Activated T-helper 1 cell treated with anti-CD3 and anti-CD28 coated beads, Interleukin-12 subunit alpha, Interleukin-12 subunit beta, Interleukin-2, Interleukin-4 antibody, amounts not matched to agents 30 ng/mL and 10 ng/mL and 1 ng/mL, durations not matched to agents 14 hours and 24 hours and 36 hours (primary cell): ENCODE results near the gene B4GALNT4. TPM values are rescaled to one million over a fixed set of nuclear protein-coding genes. Genes with fewer than 3 reads are reported as not detected.
A peak's percentile ranks its signal among the peaks of the same experiment; 100 is the strongest.
"Not testable (repeated sequence)": the region's sequence is repeated elsewhere in the genome, so short reads cannot be mapped to it uniquely, and the experiment has no call there.

Source experiments
- DNase-seq: peaks from one replicate; pipeline ENCODE4 v3.0.0; 2021; ENCODE audit warnings: low spot score
- H3K27ac Mint-ChIP-seq: one replicate; pipeline ENCODE4 v1.8.0; 2021; ENCODE audit warnings: mild to moderate bottlenecking, mixed read lengths
- H3K27me3 Mint-ChIP-seq: one replicate; pipeline ENCODE4 v1.8.0; 2022; ENCODE audit warnings: mild to moderate bottlenecking, moderate library complexity, mixed read lengths; ENCODE audit not compliant: insufficient read depth
- H3K36me3 Mint-ChIP-seq: one replicate; pipeline ENCODE4 v1.8.0; 2021; ENCODE audit warnings: low read depth, mixed read lengths
- H3K4me1 Mint-ChIP-seq: one replicate; pipeline ENCODE4 v1.8.0; 2021; ENCODE audit warnings: low read depth, mixed read lengths
- H3K4me3 Mint-ChIP-seq: one replicate; pipeline ENCODE4 v1.8.0; 2021; ENCODE audit warnings: mild to moderate bottlenecking, moderate library complexity, mixed read lengths
- H3K9me3 Mint-ChIP-seq: one replicate; pipeline ENCODE4 v1.8.0; 2021; ENCODE audit warnings: mixed read lengths
- intact Hi-C: fragments of 100-400 bp; cut with micrococcal nuclease; formaldehyde crosslinking; loops from one replicate; pipeline ENCODE4 v1.15.1; 2024
- total RNA-seq: library from RNA; stranded (reverse); gene quantifications from 2 replicates; pipeline ENCODE4 v1.2.3, GENCODE V29; 2022

Gene B4GALNT4
- total RNA-seq, 1 donor from 2014 or later: 3.8 TPM

DNA sequence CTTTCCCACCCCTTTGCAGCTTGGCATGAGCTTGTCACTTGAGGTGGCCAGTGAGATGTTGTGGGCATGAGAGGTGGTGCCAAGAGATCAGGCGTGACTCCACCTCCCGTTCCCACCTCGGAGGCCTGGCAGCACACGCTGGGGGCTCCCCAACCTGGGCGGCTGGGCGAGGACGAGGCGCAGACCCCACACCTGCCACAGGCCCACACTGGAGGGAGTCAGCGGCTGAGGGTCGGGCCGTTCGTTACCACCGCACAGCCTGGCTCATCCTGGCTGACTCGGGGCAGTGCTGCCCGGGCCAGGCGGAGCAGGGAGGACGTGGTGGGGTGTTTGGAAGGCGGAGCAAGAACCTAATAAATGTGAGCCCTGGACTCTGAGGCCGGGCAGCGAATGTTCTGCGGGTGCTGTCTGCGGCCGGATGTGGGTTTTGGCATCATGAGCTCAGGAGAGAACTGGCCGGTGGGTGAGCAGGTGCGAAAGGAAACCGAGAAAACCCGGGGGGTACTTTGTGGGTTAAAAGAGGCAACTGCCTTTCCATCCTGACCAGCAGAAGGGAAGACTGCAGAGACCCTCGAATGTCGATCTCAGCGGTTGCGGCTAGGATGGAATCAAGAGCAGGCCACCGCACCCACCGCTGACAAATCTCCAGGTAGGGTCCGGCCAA is 38.5 kb upstream of the B4GALNT4 start:
- Mint-ChIP-seq H3K9me3 (no peaks in the 10 kb centered on the region), H3K4me3 (peak overlapping the region; percentile 30), H3K27ac (no peak overlapping the region), H3K27me3 (peaks cover 2% of the 10 kb centered on the region), H3K4me1 (peaks cover 42% of the 10 kb centered on the region), H3K36me3 (peaks cover 2% of the 10 kb centered on the region)
- DNase-seq: no peak
- intact Hi-C loops: no loop called here

DNA sequence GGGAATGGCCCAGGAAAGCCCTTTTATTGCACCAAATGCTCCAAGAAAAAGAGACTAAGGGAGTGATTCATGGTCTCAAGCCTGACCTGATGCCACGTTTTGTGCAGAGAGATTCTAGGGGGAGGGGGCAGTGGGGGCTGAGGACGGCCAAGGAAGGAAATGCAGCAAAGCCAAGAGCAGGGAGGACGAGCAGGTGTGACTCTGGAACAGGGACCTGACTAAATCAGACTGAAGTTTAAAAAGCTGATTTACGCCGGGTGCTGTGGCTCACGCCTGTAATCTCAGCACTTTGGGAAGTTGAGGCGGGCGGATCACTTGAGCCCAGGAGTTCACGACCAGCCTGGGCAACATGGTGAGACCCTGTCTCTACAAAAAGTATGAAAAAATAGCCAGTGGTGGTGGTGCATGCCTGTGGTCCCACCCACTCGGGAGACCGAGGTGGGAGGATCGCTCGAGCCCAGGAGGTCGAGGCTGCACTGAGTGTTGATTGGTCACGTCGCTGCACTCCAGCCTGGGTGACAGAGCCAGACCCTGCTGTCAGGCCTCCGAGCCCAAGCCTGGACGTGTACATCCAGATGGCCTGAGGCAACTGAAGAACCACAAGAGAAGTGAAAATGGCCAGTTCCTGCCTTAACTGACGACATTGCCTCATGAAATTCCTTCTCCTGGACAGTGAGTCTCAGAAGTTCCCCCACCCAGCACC is 37.8 kb upstream of the B4GALNT4 start:
- peak overlapping the region; percentile 30 for H3K4me3 Mint-ChIP-seq
- intact Hi-C loops: no loop called here

DNA sequence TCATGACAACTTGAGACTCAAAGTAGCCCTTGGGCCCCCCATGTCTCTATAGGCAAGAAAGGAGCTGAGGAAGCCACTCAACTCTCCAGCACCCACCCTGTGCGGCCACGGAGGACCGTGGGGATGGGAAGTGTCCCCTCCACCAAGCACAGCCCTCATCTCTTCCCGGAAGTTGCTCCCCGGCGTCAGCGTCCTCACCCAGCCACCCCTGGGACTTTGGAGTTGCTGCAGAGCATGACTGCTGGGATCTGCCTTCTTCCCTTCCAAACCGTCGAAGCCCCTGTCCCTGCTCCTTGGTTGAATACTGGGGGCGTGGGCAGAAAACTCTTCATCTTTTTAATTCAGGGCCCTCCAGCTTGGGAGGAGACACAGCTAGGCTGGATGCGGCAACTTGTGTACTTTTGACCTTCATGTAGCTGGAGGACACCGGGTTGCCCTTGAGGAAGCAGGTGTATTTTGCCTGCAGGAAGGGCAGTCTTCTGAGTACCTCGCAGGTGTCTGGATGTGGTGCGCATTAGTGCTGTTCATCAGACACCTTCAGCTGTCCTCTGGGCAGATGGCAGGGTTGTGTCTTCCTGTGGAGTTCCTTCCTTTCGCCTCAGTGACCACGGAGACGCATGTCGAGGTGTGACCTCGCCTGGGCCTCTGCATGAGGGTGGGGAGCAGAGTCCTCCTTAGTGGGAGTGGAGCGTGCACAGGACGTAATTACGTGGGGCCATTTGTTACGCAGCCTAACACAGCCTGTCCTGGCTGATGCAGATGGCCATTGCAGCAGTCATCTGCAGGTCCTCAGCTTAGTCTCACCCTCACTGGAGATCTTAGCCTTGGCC is 36.4 kb upstream of the B4GALNT4 start:
- H3K27me3 Mint-ChIP-seq: peaks cover 2% of the 10 kb centered on the region
- H3K27ac Mint-ChIP-seq: no peak overlapping the region
- H3K4me3 Mint-ChIP-seq: no peak overlapping the region
- no peak for DNase-seq
- no peaks in the 10 kb centered on the region for H3K9me3 Mint-ChIP-seq
- peaks cover 2% of the 10 kb centered on the region for H3K36me3 Mint-ChIP-seq
- intact Hi-C loops: no loop called here
- peaks cover 33% of the 10 kb centered on the region for H3K4me1 Mint-ChIP-seq

More for the DNA sequence above, 37.8 kb upstream of the B4GALNT4 start:
- H3K27me3 Mint-ChIP-seq: peaks cover 2% of the 10 kb centered on the region
- no peak for DNase-seq
- no peak overlapping the region for H3K27ac Mint-ChIP-seq
- H3K4me1 Mint-ChIP-seq: peaks cover 41% of the 10 kb centered on the region
- H3K9me3 Mint-ChIP-seq: no peaks in the 10 kb centered on the region
- peaks cover 2% of the 10 kb centered on the region for H3K36me3 Mint-ChIP-seq

DNA sequence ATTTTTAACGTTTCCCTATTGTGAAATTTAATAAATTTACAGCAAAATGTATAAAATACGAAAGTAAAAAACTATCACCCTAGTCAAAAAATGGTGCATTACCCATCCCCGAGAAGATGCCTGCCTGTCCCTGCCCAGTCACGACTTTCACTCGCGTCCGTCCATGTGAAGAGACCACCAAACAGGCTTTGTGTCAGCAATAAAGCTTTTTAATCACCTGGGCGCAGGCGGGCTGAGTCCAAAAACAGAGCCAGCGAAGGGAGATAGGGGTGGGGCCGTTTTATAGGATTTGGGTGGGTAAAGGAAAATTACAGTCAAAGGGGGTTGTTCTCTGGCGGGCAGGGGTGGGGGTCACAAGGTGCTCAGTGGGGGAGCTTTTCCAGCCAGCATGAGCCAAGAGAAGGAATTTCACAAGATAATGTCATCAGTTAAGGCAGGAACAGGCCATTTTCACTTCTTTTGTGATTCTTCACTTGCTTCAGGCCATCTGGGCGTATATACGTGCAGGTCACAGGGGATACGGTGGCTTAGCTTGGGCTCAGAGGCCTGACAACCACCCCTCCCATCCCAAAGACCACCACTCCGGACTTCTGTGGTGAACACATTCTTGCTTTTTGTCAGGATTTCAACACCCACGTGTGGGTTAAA is 35.6 kb upstream of the B4GALNT4 start:
- H3K9me3 Mint-ChIP-seq, DNase-seq, H3K4me3 Mint-ChIP-seq, H3K36me3 Mint-ChIP-seq, H3K27ac Mint-ChIP-seq, intact Hi-C loops, H3K27me3 Mint-ChIP-seq: not testable (repeated sequence)
- peaks cover 33% of the 10 kb centered on the region for H3K4me1 Mint-ChIP-seq

DNA sequence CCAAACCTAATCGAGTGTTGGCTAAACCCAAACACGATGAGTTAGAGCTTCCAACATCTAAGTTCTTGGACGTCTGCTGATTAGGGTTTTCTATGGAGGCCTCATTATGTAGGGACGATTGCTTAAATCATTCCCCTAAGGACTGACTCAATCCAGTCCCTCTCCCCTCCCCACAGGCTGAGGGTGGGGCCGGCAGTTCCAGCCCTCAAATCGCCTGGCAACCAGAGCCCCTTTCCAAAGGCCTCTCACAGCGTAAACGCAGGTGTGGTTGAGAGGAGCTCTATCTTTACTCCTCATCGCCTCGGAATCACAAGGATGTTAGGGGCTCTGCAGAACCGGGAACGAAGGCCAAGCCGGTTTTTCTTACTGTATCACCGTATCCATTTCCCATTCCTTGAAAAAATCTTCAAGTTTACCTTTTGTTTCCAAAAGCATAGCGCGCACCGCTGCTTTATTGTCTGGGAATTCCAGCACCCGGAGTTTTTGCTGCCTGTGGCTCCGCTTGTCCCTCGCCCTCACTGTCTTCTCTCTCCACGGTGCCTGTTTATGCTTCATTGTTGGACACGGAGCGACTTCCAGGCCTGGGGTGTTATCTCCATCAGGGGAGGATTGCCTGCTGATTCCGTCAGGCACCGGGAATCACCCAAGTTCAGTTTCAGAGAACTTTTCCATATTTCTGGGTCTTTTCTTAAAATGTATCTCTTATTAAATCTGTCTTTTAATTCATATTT is 34.9 kb upstream of the B4GALNT4 start:
- peaks cover 2% of the 10 kb centered on the region for H3K36me3 Mint-ChIP-seq
- H3K4me3 Mint-ChIP-seq: no peak overlapping the region
- no peaks in the 10 kb centered on the region for H3K9me3 Mint-ChIP-seq
- intact Hi-C loops: no loop called here
- peaks cover 2% of the 10 kb centered on the region for H3K27me3 Mint-ChIP-seq
- peaks cover 28% of the 10 kb centered on the region for H3K4me1 Mint-ChIP-seq
- DNase-seq: no peak
- no peak overlapping the region for H3K27ac Mint-ChIP-seq

DNA sequence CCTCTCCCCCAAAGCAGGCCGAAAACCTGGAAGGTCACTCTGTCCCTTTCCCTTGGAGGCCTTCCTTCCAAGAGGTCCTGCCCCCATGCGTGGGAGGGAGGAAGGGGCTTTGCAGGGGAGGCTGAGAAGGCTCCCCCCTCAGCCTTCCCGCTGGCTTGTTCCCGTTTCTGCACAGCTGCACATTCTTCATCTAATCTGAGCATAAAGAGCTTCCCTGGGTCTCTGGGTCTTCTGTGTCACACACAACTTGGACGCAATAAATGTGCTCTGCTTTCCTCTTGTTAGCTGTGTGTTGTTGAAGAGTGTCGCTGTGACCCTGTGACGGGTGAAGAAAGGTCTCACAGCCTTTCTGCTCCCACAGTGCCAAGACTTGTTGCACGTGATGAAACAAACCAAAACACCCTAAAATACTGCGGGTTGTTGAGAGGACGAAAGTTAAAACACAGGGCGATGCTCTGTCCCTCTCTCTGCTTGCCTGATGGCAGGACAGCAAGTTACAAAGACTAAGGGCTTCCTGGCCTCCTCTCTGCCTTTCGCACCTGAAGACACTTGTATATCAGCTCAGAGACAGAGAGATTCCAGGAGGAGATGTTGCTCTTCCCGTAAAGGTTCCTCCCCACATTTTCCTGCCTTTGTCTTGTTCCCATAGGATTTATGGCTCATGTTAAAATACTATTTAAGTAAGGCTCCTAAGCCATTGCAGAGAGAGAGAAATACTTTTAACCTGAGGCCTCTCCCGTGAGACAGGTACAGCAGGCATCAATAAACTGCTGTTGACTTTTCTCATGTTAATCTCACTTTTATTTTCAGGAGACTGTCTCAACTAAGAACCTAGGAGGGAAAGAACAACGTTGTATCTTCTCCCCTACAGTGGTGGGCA is 33.3 kb upstream of the B4GALNT4 start:
- Mint-ChIP-seq H3K9me3 (no peaks in the 10 kb centered on the region), H3K27ac (no peak overlapping the region), H3K27me3 (peaks cover 2% of the 10 kb centered on the region), H3K36me3 (peaks cover 2% of the 10 kb centered on the region), H3K4me3 (no peak overlapping the region), H3K4me1 (peaks cover 14% of the 10 kb centered on the region)
- intact Hi-C loops: no loop called here
- DNase-seq: no peak

DNA sequence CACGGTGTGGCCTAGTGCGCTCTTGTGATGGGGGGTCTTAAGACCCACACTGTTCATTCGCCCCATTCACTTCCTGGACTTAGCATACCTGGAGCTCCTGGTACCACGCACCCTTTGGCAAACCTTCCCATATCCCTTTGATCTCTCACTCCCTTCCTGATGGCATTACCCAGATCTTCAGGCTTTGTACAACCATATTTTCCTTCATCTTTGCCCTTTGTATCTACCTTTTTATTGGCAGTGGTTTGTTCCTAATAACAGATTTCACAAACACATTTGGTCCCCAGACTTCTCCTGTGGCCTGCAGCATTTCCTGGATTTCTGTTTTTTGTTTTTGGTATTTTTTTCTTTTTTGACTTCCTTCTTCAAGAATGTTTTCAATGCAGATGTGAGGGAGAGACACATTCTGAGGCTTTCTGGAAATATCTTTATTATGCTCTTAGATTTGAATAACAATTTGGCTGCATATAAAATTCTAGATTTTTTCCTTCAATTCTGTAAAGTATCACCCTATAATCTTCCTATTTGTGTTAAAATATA is 32.6 kb upstream of the B4GALNT4 start:
- no peak for DNase-seq
- peaks cover 2% of the 10 kb centered on the region for H3K36me3 Mint-ChIP-seq
- intact Hi-C loops: no loop called here
- peaks cover 10% of the 10 kb centered on the region for H3K4me1 Mint-ChIP-seq
- H3K9me3 Mint-ChIP-seq: no peaks in the 10 kb centered on the region
- peaks cover 2% of the 10 kb centered on the region for H3K27me3 Mint-ChIP-seq
- H3K4me3 Mint-ChIP-seq: no peak overlapping the region
- H3K27ac Mint-ChIP-seq: no peak overlapping the region

DNA sequence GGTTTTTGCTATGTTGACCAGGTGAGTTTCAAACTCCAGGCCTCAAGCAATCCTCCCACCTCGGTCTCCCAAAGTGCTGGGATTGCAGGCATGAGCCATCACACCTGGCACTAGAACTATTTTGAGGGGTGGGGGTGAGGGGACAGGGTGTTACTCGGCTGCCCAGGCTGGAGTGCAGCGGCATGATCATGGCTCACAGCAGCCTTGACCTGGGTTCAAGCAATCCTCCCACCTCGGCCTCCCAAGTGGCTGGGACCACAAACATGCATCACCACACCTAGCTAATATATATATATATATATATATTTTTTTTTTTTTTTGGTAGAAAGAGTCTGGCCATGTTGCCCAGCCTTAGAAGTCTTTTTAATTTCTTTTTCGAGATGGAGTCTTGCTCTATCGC is 31.6 kb upstream of the B4GALNT4 start:
- Mint-ChIP-seq H3K9me3 (no peaks in the 10 kb centered on the region), H3K4me1 (peaks cover 17% of the 10 kb centered on the region), H3K27me3 (peaks cover 2% of the 10 kb centered on the region), H3K27ac (no peak overlapping the region), H3K4me3 (no peak overlapping the region), H3K36me3 (peaks cover 2% of the 10 kb centered on the region)
- intact Hi-C loops: no loop called here
- no peak for DNase-seq

DNA sequence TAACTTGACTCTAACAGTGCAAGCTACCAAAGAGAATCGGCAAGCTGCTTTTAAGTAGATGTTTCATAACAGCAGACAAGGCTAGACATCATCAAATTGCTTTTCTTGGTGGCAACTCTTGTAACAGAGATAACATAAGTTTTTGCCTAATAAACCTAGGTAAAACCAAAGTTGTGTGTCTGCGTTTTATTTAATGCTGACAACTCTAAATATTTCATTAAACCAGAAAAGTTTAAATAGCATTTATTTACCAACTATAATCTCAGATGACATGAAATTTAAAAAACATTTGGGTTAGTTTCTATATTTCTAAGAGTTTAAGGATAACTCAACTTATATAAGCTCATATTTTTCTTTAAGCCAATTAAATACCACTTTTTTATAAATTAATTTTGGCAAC is 29.3 kb upstream of the B4GALNT4 start:
- Mint-ChIP-seq H3K27me3 (peaks cover 2% of the 10 kb centered on the region), H3K4me1 (peaks cover 17% of the 10 kb centered on the region), H3K4me3 (no peak overlapping the region), H3K36me3 (no peaks in the 10 kb centered on the region), H3K9me3 (no peaks in the 10 kb centered on the region), H3K27ac (no peak overlapping the region)
- no peak for DNase-seq
- intact Hi-C loops: no loop called here

DNA sequence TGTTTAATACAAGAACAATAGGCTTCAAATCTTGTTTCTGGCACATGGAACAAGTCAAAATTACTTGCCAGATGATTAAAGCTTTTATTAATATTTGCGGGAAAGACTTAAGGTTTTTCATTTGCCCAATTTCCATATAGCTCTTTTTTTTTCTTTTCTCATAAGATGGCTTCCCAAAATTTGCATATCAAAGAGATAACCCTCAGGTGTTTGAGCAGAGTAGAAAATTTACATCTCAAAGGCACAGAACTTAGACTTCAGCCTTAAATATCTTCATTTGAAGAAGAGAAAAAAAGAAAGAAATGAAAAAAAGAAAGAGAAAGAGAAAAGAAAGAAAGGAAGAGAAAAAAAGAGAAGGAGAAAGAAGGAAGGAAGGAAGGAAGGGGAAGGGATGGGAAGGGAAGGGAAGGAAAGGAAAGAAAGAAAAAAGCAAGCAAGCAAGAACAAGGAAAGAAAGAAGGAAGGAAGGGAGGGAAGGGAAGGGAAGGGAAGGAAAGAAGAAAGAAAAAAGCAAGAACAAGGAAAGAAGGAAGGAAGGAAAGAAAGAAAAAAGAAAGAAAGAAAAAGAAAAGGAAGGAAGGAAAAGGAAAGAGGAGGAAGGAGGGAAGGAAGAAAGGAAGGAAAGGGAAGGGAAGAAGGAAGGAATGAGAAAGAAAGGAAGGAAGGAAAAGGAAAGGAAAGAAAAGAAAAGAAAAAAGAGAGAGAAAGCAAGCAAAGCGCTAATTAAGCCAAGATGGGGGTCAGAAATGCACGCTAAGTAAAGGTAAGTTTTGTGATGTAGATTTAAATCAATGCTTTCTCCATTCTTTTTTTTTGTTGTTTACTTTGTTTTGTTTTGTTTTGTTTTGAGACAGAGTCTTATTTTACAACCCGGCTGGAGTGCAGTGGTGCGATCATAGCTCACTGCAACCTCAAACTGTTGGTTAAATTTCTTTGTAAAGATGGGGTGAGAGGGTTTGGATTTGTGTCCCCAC is 28.5 kb upstream of the B4GALNT4 start:
- H3K4me3 Mint-ChIP-seq: no peak overlapping the region
- no peak overlapping the region for H3K27ac Mint-ChIP-seq
- no peaks in the 10 kb centered on the region for H3K36me3 Mint-ChIP-seq
- H3K9me3 Mint-ChIP-seq: no peaks in the 10 kb centered on the region
- DNase-seq: no peak
- H3K27me3 Mint-ChIP-seq: peaks cover 5% of the 10 kb centered on the region
- H3K4me1 Mint-ChIP-seq: peaks cover 17% of the 10 kb centered on the region
- intact Hi-C loops: no loop called here

DNA sequence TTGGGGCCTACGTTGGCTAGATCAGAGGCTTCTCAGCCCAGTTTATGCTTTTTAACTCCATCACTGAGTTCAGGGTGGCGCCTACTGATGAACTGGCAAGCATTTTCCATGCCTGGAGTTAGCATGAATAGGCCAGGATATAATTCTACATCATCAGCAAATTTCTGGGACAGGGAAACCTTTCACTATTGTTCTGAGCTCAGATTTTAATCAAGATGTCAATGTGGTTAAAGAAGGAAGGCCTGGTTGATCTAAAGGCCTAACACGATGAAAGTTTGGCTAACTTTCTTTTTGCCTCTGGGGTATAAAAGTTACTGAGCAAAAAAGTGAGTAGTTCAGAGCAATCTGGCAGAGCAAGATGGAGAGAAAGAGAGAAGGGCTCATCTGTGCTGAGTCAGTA is 27.0 kb upstream of the B4GALNT4 start:
- Mint-ChIP-seq H3K27ac (no peak overlapping the region), H3K9me3 (no peaks in the 10 kb centered on the region), H3K4me3 (no peak overlapping the region), H3K36me3 (no peaks in the 10 kb centered on the region), H3K27me3 (peaks cover 12% of the 10 kb centered on the region), H3K4me1 (peaks cover 7% of the 10 kb centered on the region)
- intact Hi-C loops: no loop called here
- DNase-seq: no peak
